Uterus (tissue), 2 donors: ENCODE measurements around the gene CD248.

Experiments used
- POLR2A ChIP-seq, 2 donors: fragments of 450-650 bp; IDR thresholded peaks; one replicate each; pipeline ENCODE4 v1.6.1; 2016; ENCODE audit warnings: antibody characterized with exemption in 2 of 2, mild to moderate bottlenecking in 1 of 2, moderate library complexity in 1 of 2
- TF ChIP-seq, protein P1 (sequence below), 4 experiments: fragments of 200-600 bp in 2 of 4; fragments of 450-650 bp in 2 of 4; sonication (generic) in 2 of 4; IDR thresholded peaks; one replicate each; pipeline ENCODE4 v1.5.1; 2016 to 2019; ENCODE audit warnings: antibody characterized with exemption in 4 of 4, mild to moderate bottlenecking in 2 of 4, moderate library complexity in 1 of 4

DNA sequence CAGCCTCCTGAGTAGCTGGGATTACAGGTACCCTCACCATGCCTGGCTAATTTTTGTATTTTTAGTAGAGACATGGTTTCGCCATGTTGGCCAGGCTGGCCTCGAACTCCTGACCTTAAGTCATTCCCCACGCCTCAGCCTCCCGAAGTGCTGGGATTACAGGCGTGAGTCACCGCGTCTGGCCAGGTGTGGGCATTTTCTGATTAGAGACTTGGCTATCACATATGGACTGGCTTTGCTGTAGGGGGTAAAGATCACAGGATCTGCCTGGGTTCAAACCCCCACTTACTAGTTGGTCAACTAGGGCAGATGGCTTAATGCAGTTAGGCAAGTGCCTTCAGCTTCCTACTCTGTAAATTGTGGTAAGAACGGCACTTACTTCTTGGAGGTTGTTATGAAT is 6.5 kb downstream of the CD248 start:
- TF ChIP-seq, protein P1, sequence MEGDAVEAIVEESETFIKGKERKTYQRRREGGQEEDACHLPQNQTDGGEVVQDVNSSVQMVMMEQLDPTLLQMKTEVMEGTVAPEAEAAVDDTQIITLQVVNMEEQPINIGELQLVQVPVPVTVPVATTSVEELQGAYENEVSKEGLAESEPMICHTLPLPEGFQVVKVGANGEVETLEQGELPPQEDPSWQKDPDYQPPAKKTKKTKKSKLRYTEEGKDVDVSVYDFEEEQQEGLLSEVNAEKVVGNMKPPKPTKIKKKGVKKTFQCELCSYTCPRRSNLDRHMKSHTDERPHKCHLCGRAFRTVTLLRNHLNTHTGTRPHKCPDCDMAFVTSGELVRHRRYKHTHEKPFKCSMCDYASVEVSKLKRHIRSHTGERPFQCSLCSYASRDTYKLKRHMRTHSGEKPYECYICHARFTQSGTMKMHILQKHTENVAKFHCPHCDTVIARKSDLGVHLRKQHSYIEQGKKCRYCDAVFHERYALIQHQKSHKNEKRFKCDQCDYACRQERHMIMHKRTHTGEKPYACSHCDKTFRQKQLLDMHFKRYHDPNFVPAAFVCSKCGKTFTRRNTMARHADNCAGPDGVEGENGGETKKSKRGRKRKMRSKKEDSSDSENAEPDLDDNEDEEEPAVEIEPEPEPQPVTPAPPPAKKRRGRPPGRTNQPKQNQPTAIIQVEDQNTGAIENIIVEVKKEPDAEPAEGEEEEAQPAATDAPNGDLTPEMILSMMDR (IDR thresholded peaks at IDR 0.05) = no peak
- TF ChIP-seq POLR2A (IDR thresholded peaks at IDR 0.05) = no peak
